DND-41 (cell line): ENCODE data around the gene ADAMTS3.

Experiments used
- EZH2 ChIP-seq: IDR thresholded peaks from 3 replicates; pipeline ENCODE4 v1.6.1; 2012; ENCODE audit warnings: borderline replicate concordance, low read depth, mild to moderate bottlenecking, moderate library complexity, low read length, inconsistent platforms; ENCODE audit not compliant: severe bottlenecking
- TF ChIP-seq, protein P1 (sequence below): IDR thresholded peaks from 2 replicates; pipeline ENCODE4 v1.5.1; 2012; ENCODE audit warnings: borderline replicate concordance, low read length, moderate library complexity, mild to moderate bottlenecking; ENCODE audit not compliant: poor library complexity, severe bottlenecking; ENCODE audit errors: extremely low read depth

DNA sequence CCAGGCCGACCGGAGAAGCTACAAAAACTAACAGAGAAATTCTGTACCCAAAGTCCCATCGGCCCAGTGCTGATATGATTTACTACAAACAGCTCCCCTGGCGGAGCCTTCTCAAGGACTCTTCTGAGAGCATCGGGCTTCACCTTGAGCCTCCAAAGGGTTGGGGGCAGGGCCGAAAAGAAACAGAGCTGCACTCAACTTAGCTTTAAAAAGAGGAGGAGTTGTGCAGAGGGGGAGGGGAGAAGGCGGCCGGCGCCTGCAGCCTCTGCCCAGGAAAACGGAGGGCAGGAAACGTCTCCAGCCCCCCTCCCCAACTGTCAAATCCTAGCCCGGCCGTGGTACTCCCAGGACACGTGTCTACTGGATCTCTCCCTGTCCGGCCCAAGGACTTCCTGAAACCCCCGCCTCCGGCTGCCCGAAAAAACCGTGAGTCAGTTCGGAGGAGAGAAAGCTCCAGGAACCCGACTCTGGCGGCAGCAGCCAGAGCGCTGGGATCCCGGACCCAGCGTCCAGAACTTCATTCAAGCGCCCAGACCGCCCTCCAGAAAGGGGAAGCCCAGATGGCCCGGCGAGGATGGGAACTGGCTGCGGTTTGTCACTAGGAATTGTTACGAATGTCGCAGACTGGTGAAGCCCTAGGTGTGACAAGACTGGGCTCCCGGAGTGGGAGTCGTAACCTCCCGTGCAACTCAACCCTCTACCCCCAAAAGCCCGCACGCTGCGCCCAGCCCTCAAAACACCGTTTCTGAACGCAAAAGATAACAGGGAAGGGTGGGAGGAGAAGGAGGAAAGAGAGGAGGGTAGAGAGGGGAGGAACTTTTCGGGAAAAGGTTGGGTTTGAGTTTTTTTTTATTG is 973 bp downstream of the ADAMTS3 start:
- TF ChIP-seq, protein P1, sequence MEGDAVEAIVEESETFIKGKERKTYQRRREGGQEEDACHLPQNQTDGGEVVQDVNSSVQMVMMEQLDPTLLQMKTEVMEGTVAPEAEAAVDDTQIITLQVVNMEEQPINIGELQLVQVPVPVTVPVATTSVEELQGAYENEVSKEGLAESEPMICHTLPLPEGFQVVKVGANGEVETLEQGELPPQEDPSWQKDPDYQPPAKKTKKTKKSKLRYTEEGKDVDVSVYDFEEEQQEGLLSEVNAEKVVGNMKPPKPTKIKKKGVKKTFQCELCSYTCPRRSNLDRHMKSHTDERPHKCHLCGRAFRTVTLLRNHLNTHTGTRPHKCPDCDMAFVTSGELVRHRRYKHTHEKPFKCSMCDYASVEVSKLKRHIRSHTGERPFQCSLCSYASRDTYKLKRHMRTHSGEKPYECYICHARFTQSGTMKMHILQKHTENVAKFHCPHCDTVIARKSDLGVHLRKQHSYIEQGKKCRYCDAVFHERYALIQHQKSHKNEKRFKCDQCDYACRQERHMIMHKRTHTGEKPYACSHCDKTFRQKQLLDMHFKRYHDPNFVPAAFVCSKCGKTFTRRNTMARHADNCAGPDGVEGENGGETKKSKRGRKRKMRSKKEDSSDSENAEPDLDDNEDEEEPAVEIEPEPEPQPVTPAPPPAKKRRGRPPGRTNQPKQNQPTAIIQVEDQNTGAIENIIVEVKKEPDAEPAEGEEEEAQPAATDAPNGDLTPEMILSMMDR = no peak
- peak; percentile 59 for TF ChIP-seq EZH2
